Epidermal melanocyte (primary cell): Measurements from ENCODE around the gene ITPA.

Experiments
- DNase-seq: peaks from one replicate; pipeline ENCODE4 v3.0.0; 2011; ENCODE audit warnings: low spot score; ENCODE audit not compliant: insufficient read length

The ITPA gene

GRCh38 chr20:3227506-3227905 lies 18.2 kb downstream of the ITPA start:
- DNase-seq, result no peak

GRCh38 chr20:3227936-3228749 lies 18.8 kb downstream of the ITPA start:
- DNase-seq, result no peak

- no peak for DNase-seq
These were observed 19.4 kb downstream of the ITPA start for GRCh38 chr20:3228750-3229032.

- DNase-seq, result no peak
These were observed 19.9 kb downstream of the ITPA start for GRCh38 chr20:3229158-3229557.

- DNase-seq, result no peak
These were observed 20.5 kb downstream of the ITPA start for GRCh38 chr20:3229798-3230197.

- no peak for DNase-seq
These were observed 21.8 kb downstream of the ITPA start for GRCh38 chr20:3231116-3231515.

- no peak for DNase-seq
These were observed 22.7 kb downstream of the ITPA start for GRCh38 chr20:3231889-3232588.

GRCh38 chr20:3233131-3233990 lies 24.1 kb downstream of the ITPA start:
- DNase-seq, result no peak

GRCh38 chr20:3233991-3234498 lies 24.7 kb downstream of the ITPA start:
- no peak for DNase-seq

GRCh38 chr20:3235666-3236324 lies 26.5 kb downstream of the ITPA start:
- no peak for DNase-seq

- DNase-seq, result no peak
These were observed 28.0 kb downstream of the ITPA start for GRCh38 chr20:3237011-3237957.

- no peak for DNase-seq
These were observed 28.8 kb downstream of the ITPA start for GRCh38 chr20:3237958-3238615.

GRCh38 chr20:3238616-3239025 lies 29.3 kb downstream of the ITPA start:
- peak; percentile 55 for DNase-seq

- peak; percentile 64 for DNase-seq
These were observed 29.9 kb downstream of the ITPA start, which contains the start of gene SLC4A11 for GRCh38 chr20:3239026-3239866. Gene SLC4A11, minus strand, starts transcription at chr20:3239190. Its CDS starts 53 bp downstream, at chr20:3239137.

- no peak for DNase-seq
These were observed 30.8 kb downstream of the ITPA start for GRCh38 chr20:3239867-3240775.

- no peak for DNase-seq
These were observed 31.6 kb downstream of the ITPA start for GRCh38 chr20:3240776-3241363.

- DNase-seq, result no peak
These were observed 32.9 kb downstream of the ITPA start for GRCh38 chr20:3242172-3242692.
